ENCODE results near the gene RPL7A.

GRCh38 chr9:133340256-133340655 is 7.8 kb upstream of the RPL7A start:
- TF ChIP-seq CTCF (conservative IDR thresholded peaks at IDR 0.05; ENCODE audit: low read depth, low read length) (no peak), EZH2 (IDR thresholded peaks at IDR 0.05; ENCODE audit: borderline replicate concordance, low read depth, low read length, poor library complexity, severe bottlenecking) (no peak)
